PC-3 (cell line): ENCODE measurements around the gene NUAK2. TPM values are rescaled to one million over a fixed set of nuclear protein-coding genes. Genes with fewer than 3 reads are reported as not detected.

Source experiments
- ATAC-seq: fragments of 200-7000 bp; cut with Tn5 transposase; 2 replicates; pipeline ENCODE4 v1.9.1; 2020; ENCODE audit warnings: mild to moderate bottlenecking, moderate library complexity
- BruUV-seq: library from RNA; stranded (reverse); fragments of 400-500 nt; replicated peaks from 2 replicates; lab custom pipeline; 2021; lab: Mats Ljungman, UMichigan
- CTCF ChIA-PET: fragments of 300-600 bp; sonication (Branson Sonifier 250); formaldehyde crosslinking; loops from one replicate; lab custom pipeline; 2022; ENCODE audit warnings: antibody characterized with exemption; lab: Charles Lee
- POLR2A ChIA-PET: fragments of 300-600 bp; sonication (Branson Sonifier 250); formaldehyde crosslinking; loops from one replicate; lab custom pipeline; 2022; ENCODE audit warnings: antibody characterized with exemption; ENCODE audit not compliant: unreplicated experiment; lab: Charles Lee
- DNase-seq: peaks from one replicate; pipeline ENCODE4 v3.0.0-alpha.2; 2015
- H2AFZ ChIP-seq: fragments of 300-600 bp; sonication (generic); 2 replicates; pipeline ENCODE4 v1.6.0; 2016; ENCODE audit warnings: antibody characterized with exemption, low read length
- H3F3A ChIP-seq: fragments of 300-600 bp; sonication (generic); one replicate; pipeline ENCODE4 v1.6.0; 2017; ENCODE audit warnings: antibody characterized with exemption, low read length, control low read depth, mild to moderate bottlenecking; ENCODE audit not compliant: unreplicated experiment
- H3K27ac ChIP-seq: fragments of 300-600 bp; sonication (generic); 2 replicates; pipeline ENCODE4 v1.5.1; 2016; ENCODE audit warnings: mild to moderate bottlenecking, low read length
- H3K27me3 ChIP-seq: fragments of 300-600 bp; sonication (generic); 2 replicates; pipeline ENCODE4 v1.6.1; 2016; ENCODE audit warnings: low read length, mixed read lengths
- H3K36me3 ChIP-seq: fragments of 300-600 bp; sonication (generic); 2 replicates; pipeline ENCODE4 v1.6.1; 2016; ENCODE audit warnings: low read depth, mixed run types, low read length, mixed read lengths
- H3K4me1 ChIP-seq: fragments of 300-600 bp; sonication (generic); 2 replicates; pipeline ENCODE4 v1.5.1; 2016; ENCODE audit warnings: low read length; ENCODE audit not compliant: insufficient read depth
- H3K4me2 ChIP-seq: fragments of 300-600 bp; sonication (generic); 2 replicates; pipeline ENCODE4 v1.6.0; 2016; ENCODE audit warnings: low read length
- H3K4me3 ChIP-seq: fragments of 300-600 bp; sonication (generic); 2 replicates; pipeline ENCODE4 v1.5.1; 2016; ENCODE audit warnings: mild to moderate bottlenecking, low read length, mixed read lengths
- H3K79me2 ChIP-seq: fragments of 300-600 bp; sonication (generic); 2 replicates; pipeline ENCODE4 v1.6.1; 2017; ENCODE audit warnings: low read length, mixed read lengths
- H3K9ac ChIP-seq: fragments of 300-600 bp; sonication (generic); 2 replicates; pipeline ENCODE4 v1.6.0; 2016; ENCODE audit warnings: mild to moderate bottlenecking, low read length
- H3K9me2 ChIP-seq: fragments of 300-600 bp; sonication (generic); replicated peaks from 2 replicates; pipeline ENCODE4 v1.6.1; 2016; ENCODE audit warnings: mixed run types, low read length, mixed read lengths
- H3K9me3 ChIP-seq: fragments of 300-600 bp; sonication (generic); 2 replicates; pipeline ENCODE4 v1.6.1; 2016; ENCODE audit warnings: low read length, mixed read lengths
- H4K20me1 ChIP-seq: fragments of 300-600 bp; sonication (generic); 2 replicates; pipeline ENCODE4 v1.6.1; 2016; ENCODE audit warnings: low read length, mixed read lengths
- EZH2 ChIP-seq: fragments of 300-600 bp; sonication (generic); IDR thresholded peaks from one replicate; pipeline ENCODE4 v1.6.1; 2017; ENCODE audit warnings: antibody characterized with exemption, mild to moderate bottlenecking, low read length; ENCODE audit not compliant: unreplicated experiment
- EZH2phosphoT487 ChIP-seq: fragments of 300-600 bp; sonication (generic); IDR thresholded peaks from 2 replicates; pipeline ENCODE4 v1.6.1; 2018; ENCODE audit warnings: mild to moderate bottlenecking, antibody characterized with exemption, low read length, borderline replicate concordance
- intact Hi-C: fragments of 100-400 bp; cut with micrococcal nuclease; formaldehyde crosslinking; loops from 2 replicates; pipeline ENCODE4 v1.9.0; 2023
- total RNA-seq: library from RNA; depleted of rRNA; stranded (reverse); fragments of >200 nt; gene quantifications from 2 replicates; pipeline ENCODE4 v1.2.3, GENCODE V29; 2014
- TF ChIP-seq, protein P1 (sequence below): fragments of 300-600 bp; sonication (generic); conservative IDR thresholded peaks from 2 replicates; pipeline ENCODE4 v1.5.1; 2017; ENCODE audit warnings: antibody characterized with exemption, low read depth, mild to moderate bottlenecking, low read length

Gene NUAK2
- total RNA-seq, 1 experiment from 2014 or later, result 3.8 TPM

DNA sequence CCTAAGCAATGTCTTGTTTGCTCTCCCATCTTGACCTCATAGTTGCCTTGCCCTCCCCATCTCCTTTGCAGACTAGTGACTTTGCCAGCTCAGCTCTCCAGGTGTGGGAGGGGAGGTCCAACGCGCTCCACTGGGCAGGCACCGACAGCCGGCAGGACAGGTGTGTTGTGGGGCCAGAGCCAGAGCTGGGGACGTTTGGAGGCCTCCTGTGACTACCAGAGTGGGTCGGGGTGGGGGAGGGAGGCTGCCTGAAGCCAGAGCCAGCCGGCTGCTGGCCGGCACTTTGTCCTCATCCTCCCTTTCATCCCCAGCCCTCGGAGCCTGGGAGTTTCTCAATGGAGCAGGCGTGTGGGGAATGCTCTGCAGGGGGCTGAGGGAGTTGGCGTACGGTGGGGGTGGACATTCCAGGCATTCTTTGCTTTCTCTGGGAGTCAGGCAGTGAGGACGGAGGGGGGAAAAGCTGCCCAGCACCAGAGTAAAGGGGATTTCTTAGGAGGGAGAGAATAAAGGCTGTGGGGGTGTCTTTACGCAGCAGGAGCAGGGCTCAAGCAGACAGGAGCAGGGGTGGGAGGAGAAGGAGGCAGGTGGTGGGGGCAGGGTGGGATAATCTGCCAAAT is 20.2 kb downstream of the NUAK2 start:
- peak overlapping the region; percentile 42 for H3K4me2 ChIP-seq
- no peaks in the 10 kb centered on the region for H3K9me3 ChIP-seq
- ATAC-seq (0 out of 2 replicates have a peak, but pooled peaks have one; percentile 9), DNase-seq (peak; percentile 56)
- H3K9me2 ChIP-seq, result no peaks in the 10 kb centered on the region
- BruUV-seq, result no TSS peak
- intact Hi-C loops, result no loop called here
- peak overlapping the region; percentile 16; the same call in 1 of the 2 replicates for H3K4me3 ChIP-seq
- peak overlapping the region; percentile 60; the same call in 1 of the 2 replicates for H2AFZ ChIP-seq
- no peaks in the 10 kb centered on the region for H4K20me1 ChIP-seq
- peak overlapping the region; percentile 14; the same call in 1 of the 2 replicates for H3K27ac ChIP-seq
- no peaks in the 10 kb centered on the region for H3K27me3 ChIP-seq
- ChIA-PET POLR2A (no interaction called here), CTCF (no interaction called here)
- H3F3A ChIP-seq, result no peaks in the 10 kb centered on the region
- H3K36me3 ChIP-seq, result no peaks in the 10 kb centered on the region; the same call in 1 of the 2 replicates
- peaks cover 30% of the 10 kb centered on the region for H3K4me1 ChIP-seq
- no peaks in the 10 kb centered on the region for H3K79me2 ChIP-seq
- TF ChIP-seq, protein P1, sequence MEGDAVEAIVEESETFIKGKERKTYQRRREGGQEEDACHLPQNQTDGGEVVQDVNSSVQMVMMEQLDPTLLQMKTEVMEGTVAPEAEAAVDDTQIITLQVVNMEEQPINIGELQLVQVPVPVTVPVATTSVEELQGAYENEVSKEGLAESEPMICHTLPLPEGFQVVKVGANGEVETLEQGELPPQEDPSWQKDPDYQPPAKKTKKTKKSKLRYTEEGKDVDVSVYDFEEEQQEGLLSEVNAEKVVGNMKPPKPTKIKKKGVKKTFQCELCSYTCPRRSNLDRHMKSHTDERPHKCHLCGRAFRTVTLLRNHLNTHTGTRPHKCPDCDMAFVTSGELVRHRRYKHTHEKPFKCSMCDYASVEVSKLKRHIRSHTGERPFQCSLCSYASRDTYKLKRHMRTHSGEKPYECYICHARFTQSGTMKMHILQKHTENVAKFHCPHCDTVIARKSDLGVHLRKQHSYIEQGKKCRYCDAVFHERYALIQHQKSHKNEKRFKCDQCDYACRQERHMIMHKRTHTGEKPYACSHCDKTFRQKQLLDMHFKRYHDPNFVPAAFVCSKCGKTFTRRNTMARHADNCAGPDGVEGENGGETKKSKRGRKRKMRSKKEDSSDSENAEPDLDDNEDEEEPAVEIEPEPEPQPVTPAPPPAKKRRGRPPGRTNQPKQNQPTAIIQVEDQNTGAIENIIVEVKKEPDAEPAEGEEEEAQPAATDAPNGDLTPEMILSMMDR, result no peak
- TF ChIP-seq EZH2 (no peak), EZH2phosphoT487 (no peak)
- H3K9ac ChIP-seq, result 0 out of 2 replicates have a peak overlapping the region, but pooled peaks have one; percentile 5

DNA sequence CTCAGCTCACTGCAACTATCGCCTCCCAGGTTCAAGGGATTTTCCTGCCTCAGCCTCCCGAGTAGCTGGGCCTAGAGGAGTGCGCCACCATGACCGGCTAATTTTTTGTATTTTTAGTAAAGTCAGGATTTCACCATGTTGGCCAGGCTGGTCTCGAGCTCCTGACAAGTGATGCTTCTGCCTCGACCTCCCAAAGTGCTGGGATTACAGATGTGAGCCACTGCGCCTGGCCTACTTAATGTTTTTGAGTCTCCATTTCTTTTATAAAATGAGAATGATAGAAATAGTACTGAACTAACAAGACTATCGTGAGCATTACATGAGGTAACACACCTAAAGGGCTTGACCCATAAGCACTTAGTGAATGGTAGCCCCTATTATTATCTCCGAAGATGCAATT is 21.4 kb downstream of the NUAK2 start:
- no TSS peak for BruUV-seq
- intact Hi-C loops, result no loop called here
- CTCF ChIA-PET, result no interaction called here

More for the DNA sequence above, 21.4 kb downstream of the NUAK2 start:
- H4K20me1 ChIP-seq, result no peaks in the 10 kb centered on the region
- no peak overlapping the region for H3K4me2 ChIP-seq
- TF ChIP-seq, protein P1, result no peak
- TF ChIP-seq EZH2 (no peak), EZH2phosphoT487 (no peak)
- ATAC-seq (no peak), DNase-seq (no peak)
- no peaks in the 10 kb centered on the region for H3K9me2 ChIP-seq
- POLR2A ChIA-PET, result no interaction called here
- H3K36me3 ChIP-seq, result no peaks in the 10 kb centered on the region; the same call in 1 of the 2 replicates
- H3F3A ChIP-seq, result no peaks in the 10 kb centered on the region
- no peak overlapping the region for H3K27ac ChIP-seq
- no peaks in the 10 kb centered on the region for H3K9me3 ChIP-seq
- H2AFZ ChIP-seq, result no peak overlapping the region
- H3K4me3 ChIP-seq, result no peak overlapping the region
- H3K79me2 ChIP-seq, result no peaks in the 10 kb centered on the region
- no peaks in the 10 kb centered on the region for H3K27me3 ChIP-seq
- no peak overlapping the region for H3K9ac ChIP-seq
- H3K4me1 ChIP-seq, result peaks cover 37% of the 10 kb centered on the region
